HG02970 (cell line): ENCODE measurements around the gene RNF207.

Experiments
- ATAC-seq: cut with Tn5 transposase; IDR thresholded peaks from one replicate; pipeline ENCODE4 v1.9.1; 2021; ENCODE audit warnings: mild to moderate bottlenecking, moderate library complexity, moderate number of reproducible peaks; ENCODE audit not compliant: unreplicated experiment, low FRiP score

Gene RNF207

DNA sequence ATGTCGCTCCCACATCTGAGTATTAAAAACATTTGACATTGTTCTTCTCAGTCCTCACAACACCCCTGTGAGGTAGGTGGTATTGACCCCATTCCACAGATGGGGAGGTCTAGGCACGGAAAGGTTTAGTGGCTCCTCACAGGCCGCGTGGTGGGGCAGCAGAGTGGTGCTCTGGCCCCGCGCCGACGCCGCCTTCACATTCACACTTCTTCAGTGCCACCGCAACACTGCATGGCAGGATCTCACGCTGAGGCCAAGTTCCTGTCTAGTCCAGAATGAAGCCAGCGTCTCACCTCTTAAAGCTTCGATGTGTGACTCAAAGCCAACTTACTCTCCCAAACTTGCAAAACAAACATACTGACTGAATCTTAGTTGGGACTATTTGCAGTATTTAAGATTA is 17.7 kb downstream of the RNF207 start:
- no peak for ATAC-seq

DNA sequence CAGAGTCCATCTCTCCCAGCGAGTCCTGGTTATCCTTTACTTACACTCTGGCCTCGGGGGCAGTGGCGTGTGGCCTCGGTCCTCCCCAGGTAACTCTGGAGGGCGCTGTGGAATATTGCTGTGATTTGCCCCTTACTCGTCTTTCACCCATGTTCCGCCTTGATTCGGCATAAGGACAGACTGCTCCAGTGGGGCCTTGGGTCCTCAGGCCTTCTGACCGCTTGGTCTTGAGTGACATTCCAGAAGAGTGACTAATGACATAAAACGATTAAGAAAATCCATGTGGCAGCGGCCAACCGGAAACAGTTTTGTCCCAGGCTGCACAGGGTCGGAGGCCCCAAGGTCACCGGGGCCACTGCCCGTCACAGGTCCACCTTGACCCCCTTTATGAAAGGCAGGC is 18.8 kb downstream of the RNF207 start:
- no peak for ATAC-seq

DNA sequence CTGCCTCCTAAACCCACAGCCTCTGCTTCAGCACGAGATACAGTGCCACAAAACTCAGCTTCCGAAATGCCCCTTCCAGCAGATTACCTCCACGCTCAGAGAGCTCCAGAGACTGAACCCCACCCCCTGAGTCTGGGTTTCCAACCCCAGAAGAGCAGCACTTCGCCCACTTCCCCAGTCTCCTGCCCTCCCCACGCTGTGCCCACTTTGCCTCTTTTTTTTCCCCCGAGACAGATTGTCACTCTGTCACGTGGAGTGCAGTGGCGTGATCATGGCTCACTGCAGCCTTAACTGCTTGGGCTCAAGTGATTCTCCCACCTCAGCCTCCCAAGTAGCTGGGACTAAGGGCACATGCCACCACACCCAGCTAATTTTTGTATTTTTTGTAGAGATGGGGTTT is 19.7 kb downstream of the RNF207 start:
- ATAC-seq: no peak

DNA sequence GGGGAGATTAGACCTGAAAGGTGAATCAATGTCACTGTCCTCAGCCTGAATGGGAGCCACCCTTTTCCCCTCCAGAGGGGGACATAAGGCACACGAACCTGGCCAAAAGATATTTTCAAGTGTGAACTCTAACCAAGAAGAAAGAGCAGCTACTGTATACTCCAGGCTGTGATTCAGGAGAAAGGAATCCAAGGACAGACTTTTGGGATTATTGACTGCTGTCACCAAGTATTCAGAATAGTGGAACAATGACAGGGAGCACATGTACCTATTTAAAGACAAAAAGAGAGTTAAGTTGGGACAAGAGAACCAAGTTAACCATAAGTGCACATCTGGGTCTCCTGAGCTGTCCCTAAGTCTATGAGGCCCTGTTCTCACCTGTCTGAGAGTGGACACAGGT is 27.5 kb downstream of the RNF207 start:
- no peak for ATAC-seq

DNA sequence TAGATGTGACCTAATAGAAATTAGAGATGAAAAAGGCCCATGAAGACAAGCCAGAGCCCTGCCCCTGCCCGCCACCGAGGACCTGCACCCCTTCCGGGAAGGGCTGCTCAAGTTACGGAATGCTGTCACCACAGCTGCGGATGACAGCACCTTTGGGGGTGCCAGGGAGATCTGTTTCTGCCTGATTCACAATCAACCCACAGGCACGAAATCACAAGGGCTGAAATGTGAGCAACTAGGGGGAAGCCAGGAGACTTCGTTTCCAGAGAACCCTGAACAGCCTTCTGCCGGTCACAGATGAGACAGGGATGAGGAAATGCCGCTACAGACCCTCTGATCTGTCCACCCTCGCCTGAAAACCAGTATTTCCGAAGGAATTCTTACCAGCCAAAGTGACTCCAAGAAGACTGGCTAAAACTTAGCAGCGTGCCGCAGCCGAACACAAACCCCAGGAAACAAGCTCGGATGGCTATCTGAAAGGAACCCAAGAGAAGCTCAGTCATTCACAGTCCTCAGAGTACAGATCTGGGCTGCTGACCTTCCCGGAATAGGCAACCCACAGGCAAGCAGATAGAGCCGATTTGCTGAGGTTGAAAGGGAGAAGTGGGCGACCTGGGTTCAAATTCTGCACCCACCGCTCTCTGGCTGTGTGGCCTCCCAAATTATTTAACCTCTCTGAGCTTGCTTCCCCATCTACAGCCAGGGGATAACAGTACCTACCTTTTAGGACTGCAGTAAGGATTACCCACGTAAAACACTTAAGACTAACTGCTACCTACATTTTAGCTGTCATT is 28.8 kb downstream of the RNF207 start:
- ATAC-seq: no peak

GRCh38 chr1:6235296-6235677 is 29.4 kb downstream of the RNF207 start:
- peak; percentile 35 for ATAC-seq

- no peak for ATAC-seq
These were observed 31.2 kb downstream of the RNF207 start for GRCh38 chr1:6237093-6237492.

- ATAC-seq: no peak
These were observed 33.4 kb downstream of the RNF207 start for GRCh38 chr1:6239213-6239752.

- no peak for ATAC-seq
These were observed 34.2 kb downstream of the RNF207 start for GRCh38 chr1:6239950-6240768.

GRCh38 chr1:6241107-6241886 is 35.4 kb downstream of the RNF207 start:
- ATAC-seq: no peak

DNA sequence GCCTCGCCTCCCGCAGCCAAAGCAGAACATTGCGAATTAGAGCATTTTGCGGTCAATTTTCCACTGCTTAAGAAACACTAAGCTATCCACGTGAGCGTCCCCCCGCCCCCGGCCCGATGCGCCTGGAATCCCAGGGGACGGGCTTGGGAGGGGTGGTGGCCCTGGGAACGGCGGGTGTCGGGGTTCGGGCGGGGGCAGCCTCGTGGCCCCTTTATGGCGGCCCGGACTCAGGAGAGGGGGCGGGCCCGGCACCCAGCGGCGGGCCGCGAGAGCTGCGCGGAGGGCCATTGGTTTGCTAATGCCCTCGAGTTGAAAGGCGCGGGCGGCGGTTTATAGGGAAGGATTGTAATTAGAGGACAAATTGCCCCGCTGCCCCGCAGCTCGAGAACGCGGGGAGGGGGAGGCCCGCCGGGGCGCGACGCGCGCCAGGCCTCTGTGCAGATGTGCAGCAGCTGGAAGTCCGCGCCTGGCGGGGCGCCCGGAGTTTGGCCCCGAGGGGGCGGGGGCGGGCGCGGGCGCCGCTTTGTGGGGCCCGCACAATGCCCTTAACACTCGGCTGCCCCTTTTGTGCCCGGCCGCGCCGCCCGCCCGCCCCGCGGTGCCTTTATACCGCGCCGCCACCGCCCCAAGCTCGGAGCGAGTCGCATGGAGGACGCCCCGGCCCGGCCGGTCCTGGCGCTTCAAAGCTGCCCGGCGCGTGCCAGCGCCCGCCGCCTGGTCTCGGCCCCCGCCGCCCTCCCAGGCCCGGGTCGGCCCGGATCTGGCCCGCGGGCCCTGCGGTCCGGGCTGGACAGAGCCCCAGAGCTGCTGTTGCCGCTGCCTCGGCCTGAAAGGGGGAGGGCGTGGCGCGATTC is 36.2 kb downstream of the RNF207 start:
- no peak for ATAC-seq

GRCh38 chr1:6243053-6243834 is 37.3 kb downstream of the RNF207 start:
- no peak for ATAC-seq

- no peak for ATAC-seq
These were observed 38.1 kb downstream of the RNF207 start, which contains the start of gene HES3 for GRCh38 chr1:6243993-6244392. TSS of gene HES3 (plus strand) at chr1:6244179. CDS start at chr1:6244366, 187 bp downstream.

- ATAC-seq: no peak
These were observed 38.6 kb downstream of the RNF207 start for GRCh38 chr1:6244401-6245049.

GRCh38 chr1:6245086-6245868 is 39.4 kb downstream of the RNF207 start:
- peak; percentile 66 for ATAC-seq

- ATAC-seq: no peak
These were observed 40.1 kb downstream of the RNF207 start for GRCh38 chr1:6245869-6246496.
